H1 (cell line): ENCODE data around the gene RIN3.

Experiments used
- PHF8 ChIP-seq: fragments of 200-600 bp; sonication (generic); conservative IDR thresholded peaks from 2 replicates; pipeline ENCODE4 v1.7.1; 2012; ENCODE audit warnings: low read depth, mild to moderate bottlenecking, inconsistent platforms, low read length, moderate library complexity
- POLR2A ChIP-seq, 2 experiments: IDR thresholded peaks; 1 replicate in 1 of 2; 2 replicates in 1 of 2; pipeline ENCODE4 v1.6.1; 2011; ENCODE audit warnings: low read depth in 2 of 2, low read length in 2 of 2, mild to moderate bottlenecking in 2 of 2; ENCODE audit errors: control extremely low read depth in 1 of 2
- RNF2 ChIP-seq: fragments of 200-900, 300-1000 bp; sonication (generic); IDR thresholded peaks from 2 replicates; pipeline ENCODE4 v1.7.1; 2016; ENCODE audit warnings: borderline replicate concordance, low read depth, mild to moderate bottlenecking, antibody characterized with exemption, low read length; ENCODE audit not compliant: poor library complexity, severe bottlenecking; ENCODE audit errors: missing control alignments
- SP2 ChIP-seq: IDR thresholded peaks from 2 replicates; pipeline ENCODE4 v1.6.1; 2012; ENCODE audit warnings: mild to moderate bottlenecking, low read length, inconsistent platforms
- SRF ChIP-seq: IDR thresholded peaks from 2 replicates; pipeline ENCODE4 v1.6.1; 2011; ENCODE audit warnings: mild to moderate bottlenecking, low read depth, low read length, moderate library complexity
- TEAD4 ChIP-seq: IDR thresholded peaks from 2 replicates; pipeline ENCODE4 v1.6.1; 2012; ENCODE audit warnings: low read depth, low read length, inconsistent platforms, mixed read lengths
- TF ChIP-seq, protein P1 (sequence below), 3 experiments: IDR thresholded peaks; 1 replicate in 2 of 3; 2 replicates in 1 of 3; pipeline versions ENCODE4 v1.5.1 to v1.6.1; 2011; ENCODE audit warnings: low read length in 3 of 3, mild to moderate bottlenecking in 3 of 3, inconsistent platforms in 2 of 3, low read depth in 1 of 3, moderate library complexity in 1 of 3; ENCODE audit not compliant: insufficient read depth in 1 of 3; ENCODE audit errors: control extremely low read depth in 1 of 3

- TF ChIP-seq, protein P1, sequence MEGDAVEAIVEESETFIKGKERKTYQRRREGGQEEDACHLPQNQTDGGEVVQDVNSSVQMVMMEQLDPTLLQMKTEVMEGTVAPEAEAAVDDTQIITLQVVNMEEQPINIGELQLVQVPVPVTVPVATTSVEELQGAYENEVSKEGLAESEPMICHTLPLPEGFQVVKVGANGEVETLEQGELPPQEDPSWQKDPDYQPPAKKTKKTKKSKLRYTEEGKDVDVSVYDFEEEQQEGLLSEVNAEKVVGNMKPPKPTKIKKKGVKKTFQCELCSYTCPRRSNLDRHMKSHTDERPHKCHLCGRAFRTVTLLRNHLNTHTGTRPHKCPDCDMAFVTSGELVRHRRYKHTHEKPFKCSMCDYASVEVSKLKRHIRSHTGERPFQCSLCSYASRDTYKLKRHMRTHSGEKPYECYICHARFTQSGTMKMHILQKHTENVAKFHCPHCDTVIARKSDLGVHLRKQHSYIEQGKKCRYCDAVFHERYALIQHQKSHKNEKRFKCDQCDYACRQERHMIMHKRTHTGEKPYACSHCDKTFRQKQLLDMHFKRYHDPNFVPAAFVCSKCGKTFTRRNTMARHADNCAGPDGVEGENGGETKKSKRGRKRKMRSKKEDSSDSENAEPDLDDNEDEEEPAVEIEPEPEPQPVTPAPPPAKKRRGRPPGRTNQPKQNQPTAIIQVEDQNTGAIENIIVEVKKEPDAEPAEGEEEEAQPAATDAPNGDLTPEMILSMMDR (IDR thresholded peaks at IDR 0.05; ENCODE audit: control extremely low read depth in 1 of 3, insufficient read depth in 1 of 3, low read depth in 1 of 3, low read length in 3 of 3), result no peak
- TF ChIP-seq POLR2A (IDR thresholded peaks at IDR 0.05; ENCODE audit: control extremely low read depth in 1 of 2, low read depth in 2 of 2, low read length in 2 of 2), result no peak
- no peak for TF ChIP-seq RNF2
- no peak for TF ChIP-seq SP2
- no peak for TF ChIP-seq PHF8
- no peak for TF ChIP-seq SRF
- TF ChIP-seq TEAD4, result no peak
These were observed 2.9 kb downstream of the RIN3 start for GRCh38 chr14:92516344-92516965.
